ENCODE measurements around the gene TSPAN14.

GRCh38 chr10:80412486-80412885 is 41.6 kb upstream of the TSPAN14 start:
- no peak for TF ChIP-seq CTCF (conservative IDR thresholded peaks at IDR 0.05 in 1 of 2, IDR thresholded peaks at IDR 0.05 in 1 of 2; ENCODE audit: low read depth in 1 of 2, low read length in 2 of 2)
- no peak for TF ChIP-seq EZH2 (IDR thresholded peaks at IDR 0.05; ENCODE audit: low read length, missing control alignments)
